Measurements from ENCODE around the gene SUGP2.

Gene SUGP2

DNA sequence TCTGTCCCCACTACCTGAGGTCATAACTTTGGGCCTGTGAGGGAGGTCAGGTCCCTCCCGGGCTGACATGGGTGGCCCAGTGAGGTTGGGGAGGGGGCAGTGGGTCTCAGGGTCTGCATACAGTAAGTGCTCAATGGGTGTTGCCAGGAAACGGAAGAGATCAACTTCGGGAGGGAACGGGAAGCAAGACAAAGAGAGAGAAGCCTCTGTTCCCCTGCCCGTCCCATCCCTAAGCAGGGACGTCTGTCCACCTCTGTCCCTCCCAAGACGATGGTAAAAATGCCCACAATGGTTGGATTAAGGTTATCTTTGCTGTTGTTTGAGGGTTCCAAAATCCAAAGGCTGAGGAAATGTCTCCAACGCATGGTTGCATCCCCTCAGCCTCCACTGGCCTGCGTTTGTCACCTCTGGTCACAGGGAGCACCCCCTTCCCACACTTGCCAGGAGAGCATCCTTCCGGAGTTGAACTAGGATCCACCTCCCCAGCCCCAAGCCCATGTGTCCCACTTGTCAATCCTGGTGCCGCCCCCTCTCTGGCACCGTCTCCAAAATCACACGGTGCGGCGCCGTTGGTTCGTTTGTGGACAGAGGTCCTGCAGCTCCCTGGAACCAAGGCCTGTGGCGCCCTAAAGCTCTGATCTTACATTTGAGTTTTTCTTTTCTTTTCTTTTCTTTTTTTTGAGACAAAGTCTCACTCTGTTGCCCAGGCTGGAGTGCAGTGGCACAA is 91.5 kb downstream of the SUGP2 start:
- peak overlapping the region; percentile 89 for H3K27ac ChIP-seq
- ChIA-PET POLR2A (ENCODE audit: low non-redundant PET) (no interaction called here), CTCF (interaction anchor here (0.6 kb wide), 1 partner anchor 45 kb away, joined by 3 read pairs; no protein-coding TSS in a partner anchor)
- TF ChIP-seq, protein P1, sequence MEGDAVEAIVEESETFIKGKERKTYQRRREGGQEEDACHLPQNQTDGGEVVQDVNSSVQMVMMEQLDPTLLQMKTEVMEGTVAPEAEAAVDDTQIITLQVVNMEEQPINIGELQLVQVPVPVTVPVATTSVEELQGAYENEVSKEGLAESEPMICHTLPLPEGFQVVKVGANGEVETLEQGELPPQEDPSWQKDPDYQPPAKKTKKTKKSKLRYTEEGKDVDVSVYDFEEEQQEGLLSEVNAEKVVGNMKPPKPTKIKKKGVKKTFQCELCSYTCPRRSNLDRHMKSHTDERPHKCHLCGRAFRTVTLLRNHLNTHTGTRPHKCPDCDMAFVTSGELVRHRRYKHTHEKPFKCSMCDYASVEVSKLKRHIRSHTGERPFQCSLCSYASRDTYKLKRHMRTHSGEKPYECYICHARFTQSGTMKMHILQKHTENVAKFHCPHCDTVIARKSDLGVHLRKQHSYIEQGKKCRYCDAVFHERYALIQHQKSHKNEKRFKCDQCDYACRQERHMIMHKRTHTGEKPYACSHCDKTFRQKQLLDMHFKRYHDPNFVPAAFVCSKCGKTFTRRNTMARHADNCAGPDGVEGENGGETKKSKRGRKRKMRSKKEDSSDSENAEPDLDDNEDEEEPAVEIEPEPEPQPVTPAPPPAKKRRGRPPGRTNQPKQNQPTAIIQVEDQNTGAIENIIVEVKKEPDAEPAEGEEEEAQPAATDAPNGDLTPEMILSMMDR (conservative IDR thresholded peaks at IDR 0.05; ENCODE audit: low read depth) = no peak
- no peak for DNase-seq (ENCODE audit: low spot score)
